ENCODE data around the gene TMEM94. TPM values are rescaled to one million over a fixed set of nuclear protein-coding genes. Genes with fewer than 3 reads are reported as not detected.
A peak's percentile ranks its signal among the peaks of the same experiment; 100 is the strongest.

TMEM94 gene
- total RNA-seq, 1 donor from 2014 or later, result 111 TPM

DNA sequence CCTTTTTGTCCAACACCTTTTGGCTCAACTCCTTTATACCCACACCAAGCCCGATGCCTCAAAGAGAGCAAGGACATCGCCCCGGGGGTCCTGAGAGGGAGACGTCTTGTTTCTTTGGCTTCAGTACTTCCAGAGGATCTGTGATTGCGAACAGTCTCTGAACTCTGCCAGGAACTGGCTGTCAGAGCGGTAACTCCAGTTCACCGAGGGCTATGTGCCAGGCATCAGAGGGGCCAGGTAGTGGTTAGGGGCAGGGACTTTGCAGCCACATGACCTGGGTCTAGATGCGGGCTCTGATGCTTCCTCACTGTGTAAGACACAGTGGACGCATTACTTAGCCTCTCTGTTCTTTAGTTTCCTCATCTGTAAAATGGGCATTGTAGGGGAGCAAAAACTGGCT is 90.7 kb downstream of the TMEM94 start:
- TF ChIP-seq, protein P1, sequence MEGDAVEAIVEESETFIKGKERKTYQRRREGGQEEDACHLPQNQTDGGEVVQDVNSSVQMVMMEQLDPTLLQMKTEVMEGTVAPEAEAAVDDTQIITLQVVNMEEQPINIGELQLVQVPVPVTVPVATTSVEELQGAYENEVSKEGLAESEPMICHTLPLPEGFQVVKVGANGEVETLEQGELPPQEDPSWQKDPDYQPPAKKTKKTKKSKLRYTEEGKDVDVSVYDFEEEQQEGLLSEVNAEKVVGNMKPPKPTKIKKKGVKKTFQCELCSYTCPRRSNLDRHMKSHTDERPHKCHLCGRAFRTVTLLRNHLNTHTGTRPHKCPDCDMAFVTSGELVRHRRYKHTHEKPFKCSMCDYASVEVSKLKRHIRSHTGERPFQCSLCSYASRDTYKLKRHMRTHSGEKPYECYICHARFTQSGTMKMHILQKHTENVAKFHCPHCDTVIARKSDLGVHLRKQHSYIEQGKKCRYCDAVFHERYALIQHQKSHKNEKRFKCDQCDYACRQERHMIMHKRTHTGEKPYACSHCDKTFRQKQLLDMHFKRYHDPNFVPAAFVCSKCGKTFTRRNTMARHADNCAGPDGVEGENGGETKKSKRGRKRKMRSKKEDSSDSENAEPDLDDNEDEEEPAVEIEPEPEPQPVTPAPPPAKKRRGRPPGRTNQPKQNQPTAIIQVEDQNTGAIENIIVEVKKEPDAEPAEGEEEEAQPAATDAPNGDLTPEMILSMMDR (IDR thresholded peaks at IDR 0.05; ENCODE audit: unreplicated experiment), result no peak
- Mint-ChIP-seq H3K27me3 (ENCODE audit: unreplicated experiment) (peaks cover under 1% of the 10 kb centered on the region), H3K9me3 (ENCODE audit: unreplicated experiment) (no peaks in the 10 kb centered on the region), H3K27ac (ENCODE audit: unreplicated experiment) (no peak overlapping the region), H3K4me3 (ENCODE audit: unreplicated experiment) (no peak overlapping the region), H3K4me1 (ENCODE audit: unreplicated experiment) (peaks cover 19% of the 10 kb centered on the region), H3K36me3 (ENCODE audit: low read depth, unreplicated experiment) (peaks cover 3% of the 10 kb centered on the region)
- DNase-seq (ENCODE audit: low spot score), result no peak

DNA sequence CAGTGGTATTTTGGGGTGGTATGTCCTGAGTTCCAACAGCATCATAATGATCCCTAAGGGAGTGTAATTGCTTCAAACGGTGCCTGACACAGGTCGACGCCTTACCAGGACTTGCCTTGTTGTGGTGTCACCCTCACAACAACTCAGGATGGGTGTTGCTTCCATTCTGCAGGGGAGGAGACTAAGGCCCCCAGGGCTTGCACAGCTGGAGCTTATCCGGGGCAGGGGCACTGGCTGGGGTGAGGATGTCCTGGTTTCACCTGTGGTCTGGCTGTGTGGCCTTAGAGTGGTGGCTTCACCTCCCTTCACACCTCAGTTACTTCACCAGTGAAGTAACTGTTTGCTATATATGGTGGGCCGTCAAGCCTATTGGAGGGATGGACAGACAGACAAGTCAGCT is 92.4 kb downstream of the TMEM94 start:
- Mint-ChIP-seq H3K4me3 (ENCODE audit: unreplicated experiment) (no peak overlapping the region), H3K36me3 (ENCODE audit: low read depth, unreplicated experiment) (peaks cover 3% of the 10 kb centered on the region), H3K27me3 (ENCODE audit: unreplicated experiment) (peaks cover 4% of the 10 kb centered on the region), H3K4me1 (ENCODE audit: unreplicated experiment) (peaks cover 21% of the 10 kb centered on the region), H3K9me3 (ENCODE audit: unreplicated experiment) (no peaks in the 10 kb centered on the region), H3K27ac (ENCODE audit: unreplicated experiment) (no peak overlapping the region)
- TF ChIP-seq, protein P1 (IDR thresholded peaks at IDR 0.05; ENCODE audit: unreplicated experiment), result no peak
- no peak for DNase-seq (ENCODE audit: low spot score)

Small RNAs within 50 kb of the gene (microRNA-seq; reads per million reads assigned to microRNA genes)
- 2.6 reads per million, percentile 35 among the genes with 10 or more reads in this experiment for gene MIR6785 (ENCODE audit: unreplicated experiment)

Other genes starting within 250 kb of the TMEM94 start
- gene GGA3, start 195.0 kb upstream of the TMEM94 start, total RNA-seq (ENCODE audit: unreplicated experiment), result 60.8 TPM
- 63.4 TPM for gene MRPS7, start 194.8 kb upstream of the TMEM94 start, total RNA-seq (ENCODE audit: unreplicated experiment)
- gene MIF4GD, start 185.4 kb upstream of the TMEM94 start, total RNA-seq (ENCODE audit: unreplicated experiment), result 15.7 TPM
- gene SLC25A19, start 167.2 kb upstream of the TMEM94 start, total RNA-seq (ENCODE audit: unreplicated experiment), result 2.9 TPM
- 95.0 TPM for gene GRB2, start 51.0 kb upstream of the TMEM94 start, total RNA-seq (ENCODE audit: unreplicated experiment)
- gene CASKIN2, start 58.9 kb downstream of the TMEM94 start, total RNA-seq (ENCODE audit: unreplicated experiment), result 47.8 TPM
- 18.8 TPM for gene TSEN54, start 59.9 kb downstream of the TMEM94 start, total RNA-seq (ENCODE audit: unreplicated experiment)
- gene LLGL2, start 69.1 kb downstream of the TMEM94 start, total RNA-seq (ENCODE audit: unreplicated experiment), result 34.4 TPM
- 224 TPM for gene MYO15B, start 131.2 kb downstream of the TMEM94 start, total RNA-seq (ENCODE audit: unreplicated experiment)
- 1.1 TPM for gene SMIM5, start 176.8 kb downstream of the TMEM94 start, total RNA-seq (ENCODE audit: unreplicated experiment)
- 40.2 TPM for gene RECQL5, start 210.5 kb downstream of the TMEM94 start, total RNA-seq (ENCODE audit: unreplicated experiment)
- gene SAP30BP, start 210.7 kb downstream of the TMEM94 start, total RNA-seq (ENCODE audit: unreplicated experiment), result 125 TPM

All from endothelial cell (in vitro differentiated cells).